Activated T-helper 9 cell treated with anti-CD3 and anti-CD28 coated beads, Interleukin-2, amount 50 U/mL, for 16 hours (primary cell): ENCODE measurements around the gene PACS2.
"Not testable (repeated sequence)": the region's sequence is repeated elsewhere in the genome, so short reads cannot be mapped to it uniquely, and the experiment has no call there.

ENCODE experiments used
- DNase-seq: peaks from one replicate; pipeline ENCODE4 v3.0.0-alpha.2; 2020; ENCODE audit warnings: low read depth

Gene PACS2

GRCh38 chr14:105314287-105315200, at the start of gene PACS2:
Gene PACS2, plus strand, starts transcription at chr14:105314748. Its CDS starts 171 bp downstream, at chr14:105314919.
- peak; percentile 70 for DNase-seq

- DNase-seq, result no peak
These were observed 46.6 kb upstream of the PACS2 start for GRCh38 chr14:105267820-105268548.

- DNase-seq, result no peak
These were observed 45.7 kb upstream of the PACS2 start for GRCh38 chr14:105268736-105269354.

- no peak for DNase-seq
These were observed 45.1 kb upstream of the PACS2 start for GRCh38 chr14:105269405-105269804.

GRCh38 chr14:105271224-105271890, 43.2 kb upstream of the PACS2 start:
- DNase-seq, result no peak

GRCh38 chr14:105272623-105273022, 41.9 kb upstream of the PACS2 start:
- no peak for DNase-seq

GRCh38 chr14:105273062-105273461, 41.5 kb upstream of the PACS2 start:
- DNase-seq, result no peak

- no peak for DNase-seq
These were observed 39.9 kb upstream of the PACS2 start for GRCh38 chr14:105274637-105275036.

- no peak for DNase-seq
These were observed 39.1 kb upstream of the PACS2 start for GRCh38 chr14:105275267-105275946.

GRCh38 chr14:105277448-105277847, 37.1 kb upstream of the PACS2 start:
- not testable (repeated sequence) for DNase-seq

GRCh38 chr14:105279642-105280361, 34.7 kb upstream of the PACS2 start:
- no peak for DNase-seq

- DNase-seq, result no peak
These were observed 34.0 kb upstream of the PACS2 start for GRCh38 chr14:105280525-105280924.

- no peak for DNase-seq
These were observed 33.0 kb upstream of the PACS2 start for GRCh38 chr14:105281371-105282097.

GRCh38 chr14:105282098-105282725, 32.3 kb upstream of the PACS2 start:
- DNase-seq, result no peak

- no peak for DNase-seq
These were observed 31.5 kb upstream of the PACS2 start for GRCh38 chr14:105283028-105283427.

GRCh38 chr14:105283899-105284298, 30.6 kb upstream of the PACS2 start:
- no peak for DNase-seq

GRCh38 chr14:105285174-105285573, 29.4 kb upstream of the PACS2 start:
- DNase-seq, result no peak

- DNase-seq, result no peak
These were observed 27.8 kb upstream of the PACS2 start for GRCh38 chr14:105286759-105287144.

- no peak for DNase-seq
These were observed 27.1 kb upstream of the PACS2 start for GRCh38 chr14:105287249-105288102.
